ENCODE data around the gene UAP1.

The UAP1 gene

GRCh38 chr1:162633081-162633762, 71.7 kb downstream of the UAP1 start:
- DNase-seq: no peak
- Histone ChIP-seq H3K4me1 (ENCODE audit: control extremely low read depth in 1 of 4, control insufficient read depth in 4 of 4, insufficient read depth in 4 of 4, low read length in 3 of 4) (no peaks in the 10 kb centered on the region), H3K27ac (ENCODE audit: insufficient read depth in 1 of 2, low read depth in 1 of 2, low read length in 2 of 2, poor library complexity in 1 of 2, severe bottlenecking in 2 of 2) (no peak overlapping the region), H3K4me3 (ENCODE audit: control insufficient read depth in 1 of 7, extremely low read depth in 1 of 7, insufficient read depth in 4 of 7, low read depth in 2 of 7, low read length in 6 of 7) (no peak overlapping the region), H3K27me3 (replicated peaks in 2 of 5; ENCODE audit: control insufficient read depth in 4 of 5, insufficient read depth in 5 of 5, low read length in 4 of 5) (peaks cover 0 to 2% (median 0%) of the 10 kb centered on the region in 5 experiments), H3K9me3 (ENCODE audit: control extremely low read depth in 1 of 5, control insufficient read depth in 4 of 5, insufficient read depth in 2 of 5, low read depth in 1 of 5, low read length in 4 of 5) (no peaks in the 10 kb centered on the region), H3K36me3 (ENCODE audit: control insufficient read depth in 4 of 4, insufficient read depth in 4 of 4, low read length in 3 of 4) (no peaks in the 10 kb centered on the region)
- WGBS (ENCODE audit: insufficient coverage): 100% methylated on average over 4 of the region's 8 CpGs
- CTCF ChIA-PET: interaction anchor here (1.6 kb wide), 1 partner anchor 8 kb away, joined by 5 read pairs; no protein-coding TSS in a partner anchor
- POLR2A ChIA-PET: no interaction called here

GRCh38 chr1:162635418-162635817, 73.9 kb downstream of the UAP1 start:
- DNase-seq: no peak
- WGBS (ENCODE audit: insufficient coverage): 100% methylated on average over 4 of the region's 4 CpGs
- H3K4me1 ChIP-seq (ENCODE audit: control extremely low read depth in 1 of 4, control insufficient read depth in 4 of 4, insufficient read depth in 4 of 4, low read length in 3 of 4): no peaks in the 10 kb centered on the region
- H3K27ac ChIP-seq (ENCODE audit: insufficient read depth in 1 of 2, low read depth in 1 of 2, low read length in 2 of 2, poor library complexity in 1 of 2, severe bottlenecking in 2 of 2): no peak overlapping the region
- no peak overlapping the region for H3K4me3 ChIP-seq (ENCODE audit: control insufficient read depth in 1 of 7, extremely low read depth in 1 of 7, insufficient read depth in 4 of 7, low read depth in 2 of 7, low read length in 6 of 7)
- no peaks in the 10 kb centered on the region for H3K36me3 ChIP-seq (ENCODE audit: control insufficient read depth in 4 of 4, insufficient read depth in 4 of 4, low read length in 3 of 4)
- no peaks in the 10 kb centered on the region for H3K9me3 ChIP-seq (ENCODE audit: control extremely low read depth in 1 of 5, control insufficient read depth in 4 of 5, insufficient read depth in 2 of 5, low read depth in 1 of 5, low read length in 4 of 5)
- H3K27me3 ChIP-seq (replicated peaks in 2 of 5; ENCODE audit: control insufficient read depth in 4 of 5, insufficient read depth in 5 of 5, low read length in 4 of 5): no peaks in the 10 kb centered on the region
- ChIA-PET POLR2A (no interaction called here), CTCF (no interaction called here)

- no peaks in the 10 kb centered on the region for H3K4me1 ChIP-seq (ENCODE audit: control extremely low read depth in 1 of 4, control insufficient read depth in 4 of 4, insufficient read depth in 4 of 4, low read length in 3 of 4)
- POLR2A ChIA-PET: no interaction called here
- H3K27ac ChIP-seq (ENCODE audit: insufficient read depth in 1 of 2, low read depth in 1 of 2, low read length in 2 of 2, poor library complexity in 1 of 2, severe bottlenecking in 2 of 2): no peak overlapping the region
- WGBS (ENCODE audit: insufficient coverage): 100% methylated on average over 5 of the region's 7 CpGs
- H3K36me3 ChIP-seq (ENCODE audit: control insufficient read depth in 4 of 4, insufficient read depth in 4 of 4, low read length in 3 of 4): no peaks in the 10 kb centered on the region
- CTCF ChIA-PET: no interaction called here
- H3K27me3 ChIP-seq (replicated peaks in 2 of 5; ENCODE audit: control insufficient read depth in 4 of 5, insufficient read depth in 5 of 5, low read length in 4 of 5): no peaks in the 10 kb centered on the region
- DNase-seq: no peak
- no peaks in the 10 kb centered on the region for H3K9me3 ChIP-seq (ENCODE audit: control extremely low read depth in 1 of 5, control insufficient read depth in 4 of 5, insufficient read depth in 2 of 5, low read depth in 1 of 5, low read length in 4 of 5)
- H3K4me3 ChIP-seq (ENCODE audit: control insufficient read depth in 1 of 7, extremely low read depth in 1 of 7, insufficient read depth in 4 of 7, low read depth in 2 of 7, low read length in 6 of 7): no peak overlapping the region
Observed at GRCh38 chr1:162639718-162640117, 78.2 kb downstream of the UAP1 start.

- Histone ChIP-seq H3K36me3 (ENCODE audit: control insufficient read depth in 4 of 4, insufficient read depth in 4 of 4, low read length in 3 of 4) (no peaks in the 10 kb centered on the region), H3K27ac (ENCODE audit: insufficient read depth in 1 of 2, low read depth in 1 of 2, low read length in 2 of 2, poor library complexity in 1 of 2, severe bottlenecking in 2 of 2) (no peak overlapping the region), H3K9me3 (ENCODE audit: control extremely low read depth in 1 of 5, control insufficient read depth in 4 of 5, insufficient read depth in 2 of 5, low read depth in 1 of 5, low read length in 4 of 5) (no peaks in the 10 kb centered on the region), H3K4me1 (ENCODE audit: control extremely low read depth in 1 of 4, control insufficient read depth in 4 of 4, insufficient read depth in 4 of 4, low read length in 3 of 4) (no peaks in the 10 kb centered on the region), H3K27me3 (replicated peaks in 2 of 5; ENCODE audit: control insufficient read depth in 4 of 5, insufficient read depth in 5 of 5, low read length in 4 of 5) (no peaks in the 10 kb centered on the region), H3K4me3 (ENCODE audit: control insufficient read depth in 1 of 7, extremely low read depth in 1 of 7, insufficient read depth in 4 of 7, low read depth in 2 of 7, low read length in 6 of 7) (no peak overlapping the region)
- CTCF ChIA-PET: interaction anchor here (0.9 kb wide), 1 partner anchor 9 kb away, joined by 5 read pairs; the partner anchor contains the start of gene DDR2
- POLR2A ChIA-PET: no interaction called here
- no peak for DNase-seq
- 96% methylated on average over 2 of the region's 2 CpGs for WGBS (ENCODE audit: insufficient coverage)
Observed at GRCh38 chr1:162641114-162641513, 79.6 kb downstream of the UAP1 start.

- DNase-seq: no peak
- POLR2A ChIA-PET: no interaction called here
- no peaks in the 10 kb centered on the region for H3K4me1 ChIP-seq (ENCODE audit: control extremely low read depth in 1 of 4, control insufficient read depth in 4 of 4, insufficient read depth in 4 of 4, low read length in 3 of 4)
- H3K9me3 ChIP-seq (ENCODE audit: control extremely low read depth in 1 of 5, control insufficient read depth in 4 of 5, insufficient read depth in 2 of 5, low read depth in 1 of 5, low read length in 4 of 5): no peaks in the 10 kb centered on the region
- H3K4me3 ChIP-seq (ENCODE audit: control insufficient read depth in 1 of 7, extremely low read depth in 1 of 7, insufficient read depth in 4 of 7, low read depth in 2 of 7, low read length in 6 of 7): no peak overlapping the region
- 100% methylated on average over 2 of the region's 3 CpGs for WGBS (ENCODE audit: insufficient coverage)
- CTCF ChIA-PET: no interaction called here
- H3K27me3 ChIP-seq (replicated peaks in 2 of 5; ENCODE audit: control insufficient read depth in 4 of 5, insufficient read depth in 5 of 5, low read length in 4 of 5): peaks cover 0 to 4% (median 0%) of the 10 kb centered on the region in 5 experiments
- H3K36me3 ChIP-seq (ENCODE audit: control insufficient read depth in 4 of 4, insufficient read depth in 4 of 4, low read length in 3 of 4): no peaks in the 10 kb centered on the region
- no peak overlapping the region for H3K27ac ChIP-seq (ENCODE audit: insufficient read depth in 1 of 2, low read depth in 1 of 2, low read length in 2 of 2, poor library complexity in 1 of 2, severe bottlenecking in 2 of 2)
Observed at GRCh38 chr1:162644986-162645314, 83.4 kb downstream of the UAP1 start.

- 97% methylated on average over 3 of the region's 4 CpGs for WGBS (ENCODE audit: insufficient coverage)
- CTCF ChIA-PET: no interaction called here
Observed at GRCh38 chr1:162645666-162646065, 84.1 kb downstream of the UAP1 start.

GRCh38 chr1:162649583-162649982, 88.1 kb downstream of the UAP1 start:
- Histone ChIP-seq H3K4me1 (ENCODE audit: control extremely low read depth in 1 of 4, control insufficient read depth in 4 of 4, insufficient read depth in 4 of 4, low read length in 3 of 4) (no peaks in the 10 kb centered on the region), H3K9me3 (ENCODE audit: control extremely low read depth in 1 of 5, control insufficient read depth in 4 of 5, insufficient read depth in 2 of 5, low read depth in 1 of 5, low read length in 4 of 5) (no peaks in the 10 kb centered on the region), H3K27me3 (replicated peaks in 2 of 5; ENCODE audit: control insufficient read depth in 4 of 5, insufficient read depth in 5 of 5, low read length in 4 of 5) (peaks cover 0 to 6% (median 0%) of the 10 kb centered on the region in 5 experiments), H3K36me3 (ENCODE audit: control insufficient read depth in 4 of 4, insufficient read depth in 4 of 4, low read length in 3 of 4) (no peaks in the 10 kb centered on the region), H3K4me3 (ENCODE audit: control insufficient read depth in 1 of 7, extremely low read depth in 1 of 7, insufficient read depth in 4 of 7, low read depth in 2 of 7, low read length in 6 of 7) (no peak overlapping the region), H3K27ac (ENCODE audit: insufficient read depth in 1 of 2, low read depth in 1 of 2, low read length in 2 of 2, poor library complexity in 1 of 2, severe bottlenecking in 2 of 2) (no peak overlapping the region)
- CTCF ChIA-PET: interaction anchor here (0.6 kb wide), 1 partner anchor 213 kb away, joined by 3 read pairs; no protein-coding TSS in a partner anchor
- POLR2A ChIA-PET: no interaction called here
- no CpG with 5 or more reads among the region's 3 CpGs for WGBS (ENCODE audit: insufficient coverage)
- no peak for DNase-seq

More at GRCh38 chr1:162645666-162646065, 84.1 kb downstream of the UAP1 start:
- H3K9me3 ChIP-seq (ENCODE audit: control extremely low read depth in 1 of 5, control insufficient read depth in 4 of 5, insufficient read depth in 2 of 5, low read depth in 1 of 5, low read length in 4 of 5): no peaks in the 10 kb centered on the region
- H3K4me3 ChIP-seq (ENCODE audit: control insufficient read depth in 1 of 7, extremely low read depth in 1 of 7, insufficient read depth in 4 of 7, low read depth in 2 of 7, low read length in 6 of 7): no peak overlapping the region
- H3K27me3 ChIP-seq (replicated peaks in 2 of 5; ENCODE audit: control insufficient read depth in 4 of 5, insufficient read depth in 5 of 5, low read length in 4 of 5): peaks cover 0 to 4% (median 0%) of the 10 kb centered on the region in 5 experiments
- no peak for DNase-seq
- no peaks in the 10 kb centered on the region for H3K36me3 ChIP-seq (ENCODE audit: control insufficient read depth in 4 of 4, insufficient read depth in 4 of 4, low read length in 3 of 4)
- POLR2A ChIA-PET: no interaction called here
- no peaks in the 10 kb centered on the region for H3K4me1 ChIP-seq (ENCODE audit: control extremely low read depth in 1 of 4, control insufficient read depth in 4 of 4, insufficient read depth in 4 of 4, low read length in 3 of 4)
- no peak overlapping the region for H3K27ac ChIP-seq (ENCODE audit: insufficient read depth in 1 of 2, low read depth in 1 of 2, low read length in 2 of 2, poor library complexity in 1 of 2, severe bottlenecking in 2 of 2)
